GM23248 (cell line): ENCODE measurements around the gene MRGPRX1.
"Not testable (repeated sequence)": the region's sequence is repeated elsewhere in the genome, so short reads cannot be mapped to it uniquely, and the experiment has no call there.

ENCODE experiments used
- EZH2 ChIP-seq: fragments of 200-600 bp; sonication (generic); IDR thresholded peaks from 2 replicates; pipeline ENCODE4 v1.6.1; 2018; ENCODE audit warnings: antibody characterized with exemption, mild to moderate bottlenecking; ENCODE audit not compliant: insufficient read depth, poor library complexity, severe bottlenecking
- EZH2phosphoT487 ChIP-seq: fragments of 200-600 bp; sonication (generic); IDR thresholded peaks from 2 replicates; pipeline ENCODE4 v1.6.1; 2018; ENCODE audit warnings: antibody characterized with exemption, moderate library complexity, mild to moderate bottlenecking, low read depth; ENCODE audit not compliant: insufficient read depth

DNA sequence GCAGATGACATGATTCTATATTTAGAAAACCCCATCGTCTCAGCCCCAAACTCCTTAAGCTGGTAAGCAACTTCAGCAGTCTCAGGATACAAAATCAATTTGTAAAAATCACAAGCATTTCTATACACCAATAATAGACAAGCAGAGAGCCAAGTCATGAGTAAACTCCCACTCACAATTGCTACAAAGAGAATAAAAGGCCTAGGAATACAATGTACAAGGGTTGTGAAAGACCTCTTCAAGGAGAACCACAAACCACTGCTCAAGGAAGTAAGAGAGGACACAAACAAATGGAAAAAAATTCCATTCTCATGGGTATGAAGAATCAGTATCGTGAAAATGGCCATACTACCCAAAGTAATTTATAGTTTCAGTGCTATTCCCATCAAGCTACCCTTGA is 13.8 kb downstream of the MRGPRX1 start:
- TF ChIP-seq EZH2, EZH2phosphoT487: not testable (repeated sequence)
